Measurements from ENCODE around the gene SRGAP2. TPM values are rescaled to one million over a fixed set of nuclear protein-coding genes. Genes with fewer than 3 reads are reported as not detected.
A peak's percentile ranks its signal among the peaks of the same experiment; 100 is the strongest.
"Not testable (repeated sequence)": the region's sequence is repeated elsewhere in the genome, so short reads cannot be mapped to it uniquely, and the experiment has no call there.

SRGAP2 gene
- 10 to 100 TPM in 4 of 6 donors, 1 to 10 TPM in 2; 8.6 to 31.7 (median 11.5) TPM for polyA plus RNA-seq (ENCODE audit: low read depth in 6 of 6)

DNA sequence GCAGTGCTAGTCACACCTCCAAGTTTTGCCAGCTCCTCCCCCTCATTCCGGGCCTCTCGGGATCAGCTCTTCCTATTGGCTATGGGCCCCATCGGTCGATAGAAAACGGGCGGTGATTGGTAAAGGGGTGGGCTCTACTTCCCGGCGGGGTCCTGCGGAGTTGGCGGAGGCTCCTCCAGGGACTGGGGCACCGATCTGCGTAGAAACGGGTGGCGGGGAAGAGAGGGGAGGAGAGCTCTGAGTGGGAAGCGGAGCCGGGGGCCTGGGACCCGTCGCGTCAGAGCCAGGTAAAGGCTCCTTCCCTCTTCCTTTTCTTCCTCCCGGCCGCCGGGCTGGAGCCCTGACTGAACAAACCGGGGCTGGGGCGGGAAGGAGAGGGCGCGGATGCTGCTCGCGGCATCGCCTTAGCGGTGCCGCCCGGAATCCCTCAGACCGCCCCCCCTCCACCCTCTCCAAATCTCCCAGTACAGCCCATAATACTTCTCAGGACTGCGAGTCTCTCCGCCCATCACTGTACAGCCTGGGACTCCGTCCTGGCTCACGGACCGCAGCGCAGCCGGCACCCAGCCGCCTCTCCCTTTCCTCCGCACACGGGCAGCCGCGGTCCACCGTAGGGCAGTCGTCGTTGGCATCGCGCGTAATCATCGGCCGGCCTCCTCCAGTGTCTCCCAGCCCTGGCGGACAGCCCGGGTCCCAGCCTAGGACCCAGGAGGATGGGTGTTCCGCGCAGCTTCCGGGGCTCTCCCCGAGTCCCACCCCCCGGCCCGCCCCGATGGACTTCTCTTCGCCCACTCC lies at the start of gene SRGAP2:
TSS of gene SRGAP2 (plus strand) at position 178 of the 795 bp plus-strand sequence. CDS start 2,430 bp downstream, outside the sequence.
- peak within 1 kb of the TSS in 5 of 6 donors; percentile 2 to 87 (median 44) for H3K27ac Mint-ChIP-seq
- ATAC-seq (ENCODE audit: low read depth in 2 of 2) (peak; percentile 1), DNase-seq (peak; percentile 55)
- H3K36me3 Mint-ChIP-seq, H3K9me3 Mint-ChIP-seq, H3K4me1 Mint-ChIP-seq, H3K27me3 Mint-ChIP-seq: not testable (repeated sequence)
- peak within 1 kb of the TSS; percentile 74 to 95 (median 89) for H3K4me3 Mint-ChIP-seq

DNA sequence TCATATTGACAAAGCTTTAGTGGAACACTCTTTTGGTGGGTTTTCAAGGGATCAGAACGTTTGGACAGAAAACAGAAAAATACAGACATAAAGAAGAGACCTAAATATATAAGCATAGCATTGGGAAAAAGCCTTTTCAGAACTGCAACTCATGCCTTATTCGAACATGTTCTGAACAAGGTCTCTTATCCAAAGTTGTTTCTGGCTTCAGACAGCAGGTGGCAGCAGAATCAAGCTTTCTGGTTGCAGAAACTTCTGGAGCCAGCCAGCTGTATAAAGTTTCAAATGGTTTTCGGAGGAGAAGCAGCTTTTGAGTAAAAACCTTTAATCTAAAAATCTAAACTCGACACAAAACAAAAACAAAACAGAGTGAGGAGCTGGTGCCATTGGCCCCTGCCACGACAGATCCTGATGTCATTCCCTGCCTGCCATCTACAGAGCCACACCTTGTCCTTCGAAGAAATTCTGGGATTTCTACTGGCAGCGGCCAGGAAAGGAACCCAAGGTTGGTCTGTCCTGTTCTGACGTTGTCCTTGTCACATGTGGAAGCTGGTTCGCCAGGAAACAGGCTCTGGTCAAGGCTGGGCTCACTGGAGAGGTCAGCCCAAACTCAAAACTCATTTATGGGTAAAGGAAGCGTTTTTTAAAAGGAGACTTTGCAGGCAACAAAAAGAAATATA lies 35.9 kb upstream of the SRGAP2 start:
- H3K27me3 Mint-ChIP-seq, H3K27ac Mint-ChIP-seq, H3K4me3 Mint-ChIP-seq, H3K36me3 Mint-ChIP-seq, H3K9me3 Mint-ChIP-seq, H3K4me1 Mint-ChIP-seq: not testable (repeated sequence)
- ATAC-seq (ENCODE audit: low read depth in 2 of 2) (peak; percentile 61 to 75), DNase-seq (peak; percentile 18)

- not testable (repeated sequence) for ATAC-seq (ENCODE audit: low read depth in 2 of 2); H3K36me3 Mint-ChIP-seq; H3K27ac Mint-ChIP-seq; H3K4me3 Mint-ChIP-seq; DNase-seq; H3K9me3 Mint-ChIP-seq; H3K27me3 Mint-ChIP-seq; H3K4me1 Mint-ChIP-seq
Observed at GRCh38 chr1:206169794-206170193, 33.5 kb upstream of the SRGAP2 start.

DNA sequence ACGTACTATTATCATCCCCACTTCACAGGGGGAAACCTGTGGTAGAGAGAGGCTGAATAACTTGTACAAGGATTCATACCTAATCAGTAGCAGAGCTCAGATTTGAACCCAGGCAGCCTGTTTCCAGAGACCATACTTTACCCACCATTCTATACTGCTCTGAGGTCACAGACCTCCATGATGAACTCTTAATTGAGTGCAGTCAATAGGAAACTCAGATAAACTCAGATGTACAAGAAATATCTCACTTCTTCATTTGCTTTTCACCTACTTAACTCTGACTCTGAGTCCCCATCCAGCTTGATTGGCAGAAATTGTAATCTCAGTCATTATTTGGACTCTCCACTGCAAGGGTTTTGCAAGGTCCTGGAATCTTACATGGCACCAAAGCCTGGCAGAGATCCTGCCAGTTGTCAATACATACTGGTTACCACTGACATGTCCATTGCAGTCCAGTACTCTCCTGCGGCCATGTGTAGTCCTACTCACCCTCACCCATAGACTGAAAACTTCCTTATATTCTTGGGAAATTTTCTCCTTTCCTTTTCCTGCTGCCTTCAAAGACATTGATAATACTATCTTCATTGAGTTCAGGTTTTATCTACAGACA lies 30.1 kb upstream of the SRGAP2 start:
- H3K4me1 Mint-ChIP-seq; H3K27me3 Mint-ChIP-seq; ATAC-seq (ENCODE audit: low read depth in 2 of 2); DNase-seq; H3K36me3 Mint-ChIP-seq; H3K4me3 Mint-ChIP-seq; H3K27ac Mint-ChIP-seq; H3K9me3 Mint-ChIP-seq: not testable (repeated sequence)

DNA sequence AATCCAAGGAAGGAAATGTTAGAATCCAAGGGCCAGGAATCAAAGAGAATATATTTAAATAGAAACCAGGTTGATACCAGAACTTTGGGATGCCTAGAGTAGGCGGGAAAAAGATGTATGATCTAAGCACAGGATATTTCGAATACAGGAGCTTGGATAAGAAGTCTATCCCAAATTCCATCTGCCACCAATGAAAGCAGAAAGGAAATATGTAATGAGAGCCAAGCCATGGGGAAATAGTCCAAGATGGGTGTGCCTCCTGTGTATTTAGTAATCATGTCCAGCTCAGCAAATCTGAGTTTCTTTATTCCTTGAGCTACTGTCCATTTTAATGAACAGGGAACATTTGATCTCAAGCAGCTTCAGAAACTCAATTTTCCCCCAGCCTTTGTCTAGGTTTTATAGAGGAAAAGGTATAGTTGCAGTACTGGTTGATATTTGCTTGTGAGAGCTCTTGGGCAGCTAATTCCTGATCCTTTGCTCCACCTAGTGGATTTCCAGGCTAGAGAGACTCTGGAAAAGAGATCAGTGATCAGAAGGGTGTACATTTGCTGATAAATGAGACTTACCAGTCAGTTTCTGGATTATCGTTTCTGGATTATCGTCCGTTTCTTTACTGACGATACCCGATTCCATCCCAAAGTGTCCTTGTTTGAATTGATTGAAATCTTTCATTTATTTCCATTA lies 29.0 kb upstream of the SRGAP2 start:
- not testable (repeated sequence) for H3K4me3 Mint-ChIP-seq; ATAC-seq (ENCODE audit: low read depth in 2 of 2); H3K4me1 Mint-ChIP-seq; H3K9me3 Mint-ChIP-seq; H3K27me3 Mint-ChIP-seq; H3K27ac Mint-ChIP-seq; DNase-seq; H3K36me3 Mint-ChIP-seq

- H3K9me3 Mint-ChIP-seq; DNase-seq; H3K27me3 Mint-ChIP-seq; ATAC-seq (ENCODE audit: low read depth in 2 of 2); H3K36me3 Mint-ChIP-seq; H3K4me1 Mint-ChIP-seq; H3K4me3 Mint-ChIP-seq; H3K27ac Mint-ChIP-seq: not testable (repeated sequence)
Observed at GRCh38 chr1:206175459-206176113, 27.8 kb upstream of the SRGAP2 start.

- H3K27ac Mint-ChIP-seq; H3K36me3 Mint-ChIP-seq; H3K27me3 Mint-ChIP-seq; H3K9me3 Mint-ChIP-seq; ATAC-seq (ENCODE audit: low read depth in 2 of 2); H3K4me1 Mint-ChIP-seq; H3K4me3 Mint-ChIP-seq; DNase-seq: not testable (repeated sequence)
Observed at GRCh38 chr1:206176114-206176502, 27.2 kb upstream of the SRGAP2 start.

GRCh38 chr1:206178061-206178989 lies 25.0 kb upstream of the SRGAP2 start:
- H3K36me3 Mint-ChIP-seq; H3K9me3 Mint-ChIP-seq; H3K27me3 Mint-ChIP-seq; ATAC-seq (ENCODE audit: low read depth in 2 of 2); H3K4me1 Mint-ChIP-seq; H3K4me3 Mint-ChIP-seq; DNase-seq; H3K27ac Mint-ChIP-seq: not testable (repeated sequence)

GRCh38 chr1:206179666-206180065 lies 23.7 kb upstream of the SRGAP2 start:
- ATAC-seq (ENCODE audit: low read depth in 2 of 2); H3K27me3 Mint-ChIP-seq; DNase-seq; H3K36me3 Mint-ChIP-seq; H3K4me1 Mint-ChIP-seq; H3K9me3 Mint-ChIP-seq; H3K27ac Mint-ChIP-seq; H3K4me3 Mint-ChIP-seq: not testable (repeated sequence)

DNA sequence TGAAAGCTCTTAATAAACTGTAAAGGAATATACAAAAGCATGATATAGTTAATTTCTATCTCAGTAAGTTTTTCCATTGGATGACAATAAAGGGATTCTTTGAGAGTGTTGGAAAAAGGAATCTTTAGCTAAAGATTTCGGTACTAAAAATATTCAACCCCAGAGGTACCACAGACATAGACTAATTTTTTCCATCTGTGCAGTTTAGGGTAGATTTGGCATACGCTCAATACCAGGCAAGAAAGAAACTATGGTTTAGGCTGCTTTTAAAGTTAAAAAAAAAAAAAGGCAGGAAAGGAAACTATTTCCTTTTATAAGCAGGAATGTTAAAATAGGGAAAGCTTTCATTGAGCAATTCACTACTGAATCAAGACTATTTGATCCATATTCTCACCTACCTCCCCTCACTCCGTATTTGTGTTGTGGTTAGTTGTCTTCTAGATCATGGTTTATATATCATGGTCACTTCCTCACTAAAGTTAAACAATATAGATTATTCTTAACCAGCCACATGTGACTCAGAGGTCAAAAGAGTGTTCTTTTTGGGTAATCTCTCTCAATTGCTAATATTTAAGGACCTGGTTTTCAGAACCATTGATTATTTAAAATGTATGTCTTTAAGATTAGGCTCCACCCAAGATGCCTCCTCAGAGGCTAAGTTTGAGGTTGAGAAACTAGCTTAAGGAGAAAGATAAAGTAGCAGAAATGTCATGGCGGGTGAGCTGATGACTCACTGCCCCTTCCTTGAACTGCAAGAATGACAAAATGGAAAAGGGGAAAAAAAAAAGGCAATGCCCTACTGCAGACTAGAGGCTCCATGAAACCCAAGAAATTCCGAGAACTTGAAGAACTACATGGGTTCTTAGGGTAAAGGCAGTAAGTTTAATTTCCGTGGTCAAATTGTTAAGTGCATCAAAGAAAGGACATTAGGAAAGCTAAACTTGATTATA lies 20.7 kb upstream of the SRGAP2 start:
- H3K27ac Mint-ChIP-seq; H3K4me1 Mint-ChIP-seq; H3K36me3 Mint-ChIP-seq; ATAC-seq (ENCODE audit: low read depth in 2 of 2); H3K27me3 Mint-ChIP-seq; H3K4me3 Mint-ChIP-seq; DNase-seq; H3K9me3 Mint-ChIP-seq: not testable (repeated sequence)

GRCh38 chr1:206183788-206184187 lies 19.6 kb upstream of the SRGAP2 start:
- not testable (repeated sequence) for H3K9me3 Mint-ChIP-seq; H3K4me1 Mint-ChIP-seq; H3K36me3 Mint-ChIP-seq; H3K27me3 Mint-ChIP-seq; ATAC-seq (ENCODE audit: low read depth in 2 of 2); H3K4me3 Mint-ChIP-seq; DNase-seq; H3K27ac Mint-ChIP-seq

DNA sequence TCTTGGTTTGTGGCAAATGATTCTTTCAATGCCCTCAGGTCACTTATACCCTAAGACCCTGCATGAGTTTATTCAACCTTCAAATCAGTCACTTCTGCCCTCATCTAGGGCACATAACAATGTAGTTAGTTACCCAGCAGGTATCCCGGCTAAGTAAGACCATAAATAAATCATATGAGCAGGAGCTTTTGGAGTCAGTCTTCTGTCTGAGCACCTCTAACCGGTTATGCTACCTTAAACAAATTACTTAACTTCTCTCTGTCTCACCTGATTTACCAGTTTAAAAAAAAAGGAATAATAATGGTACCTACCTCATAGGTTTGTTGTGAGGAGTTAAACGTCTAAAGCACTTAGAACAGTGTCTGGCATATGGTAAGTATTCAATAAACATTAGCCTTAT lies 17.6 kb upstream of the SRGAP2 start:
- not testable (repeated sequence) for H3K4me1 Mint-ChIP-seq; H3K36me3 Mint-ChIP-seq; H3K27ac Mint-ChIP-seq; H3K4me3 Mint-ChIP-seq; H3K27me3 Mint-ChIP-seq; ATAC-seq (ENCODE audit: low read depth in 2 of 2); H3K9me3 Mint-ChIP-seq; DNase-seq

All from naive B cell (primary cell).